Osteocyte (in vitro differentiated cells): ENCODE measurements around the gene EFCAB6. TPM values are rescaled to one million over a fixed set of nuclear protein-coding genes. Genes with fewer than 3 reads are reported as not detected.

Experiments
- DNase-seq: peaks from one replicate; pipeline ENCODE4 v3.0.0; 2021; ENCODE audit warnings: mixed read lengths; ENCODE audit not compliant: unreplicated experiment; ENCODE audit errors: extremely low spot score
- H3K27ac Mint-ChIP-seq: one replicate; pipeline ENCODE4 v1.8.0; 2021; ENCODE audit warnings: mild to moderate bottlenecking, mixed read lengths; ENCODE audit not compliant: unreplicated experiment
- H3K27me3 Mint-ChIP-seq: one replicate; pipeline ENCODE4 v1.8.0; 2021; ENCODE audit warnings: mixed read lengths; ENCODE audit not compliant: unreplicated experiment
- H3K36me3 Mint-ChIP-seq: one replicate; pipeline ENCODE4 v1.8.0; 2021; ENCODE audit warnings: mixed read lengths; ENCODE audit not compliant: unreplicated experiment
- H3K4me1 Mint-ChIP-seq: one replicate; pipeline ENCODE4 v1.8.0; 2021; ENCODE audit warnings: mixed read lengths; ENCODE audit not compliant: unreplicated experiment
- H3K4me3 Mint-ChIP-seq: one replicate; pipeline ENCODE4 v1.8.0; 2021; ENCODE audit warnings: mild to moderate bottlenecking, moderate library complexity, mixed read lengths; ENCODE audit not compliant: unreplicated experiment
- H3K9me3 Mint-ChIP-seq: one replicate; pipeline ENCODE4 v1.8.0; 2021; ENCODE audit warnings: mixed read lengths; ENCODE audit not compliant: unreplicated experiment
- total RNA-seq: library from RNA; stranded (reverse); gene quantifications from 2 replicates; pipeline ENCODE4 v1.2.1, GENCODE V29; 2021
- TF ChIP-seq, protein P1 (sequence below): fragments of 200-600 bp; sonication (generic); IDR thresholded peaks from 2 replicates; pipeline ENCODE4 v1.5.0; 2021; ENCODE audit warnings: antibody characterized with exemption, mild to moderate bottlenecking, moderate library complexity

The EFCAB6 gene
- total RNA-seq, 1 donor from 2014 or later, result 1.4 TPM

DNA sequence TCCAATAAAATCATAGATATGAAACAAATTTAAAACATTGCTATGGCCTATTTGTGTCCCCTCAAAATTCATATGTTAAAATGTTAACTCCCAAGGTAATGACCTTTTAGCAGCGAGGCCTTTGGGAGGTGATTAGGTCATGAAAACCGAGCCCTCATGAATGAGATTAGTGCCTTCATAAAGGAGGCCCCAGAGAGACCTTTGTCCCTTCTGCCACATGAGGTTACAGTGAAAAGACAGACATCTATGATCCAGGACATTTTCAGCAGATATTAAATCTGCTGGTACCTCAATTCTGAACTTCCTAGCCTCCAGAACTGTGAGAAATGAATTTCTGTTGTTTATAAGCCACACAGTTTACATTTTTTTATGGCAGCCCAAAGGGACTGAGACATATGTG, 228.6 kb downstream of the EFCAB6 start:
- Mint-ChIP-seq H3K36me3 (no peaks in the 10 kb centered on the region), H3K27me3 (no peaks in the 10 kb centered on the region), H3K4me3 (no peak overlapping the region), H3K27ac (no peak overlapping the region), H3K9me3 (peaks cover 32% of the 10 kb centered on the region), H3K4me1 (no peaks in the 10 kb centered on the region)
- DNase-seq, result no peak
- TF ChIP-seq, protein P1, sequence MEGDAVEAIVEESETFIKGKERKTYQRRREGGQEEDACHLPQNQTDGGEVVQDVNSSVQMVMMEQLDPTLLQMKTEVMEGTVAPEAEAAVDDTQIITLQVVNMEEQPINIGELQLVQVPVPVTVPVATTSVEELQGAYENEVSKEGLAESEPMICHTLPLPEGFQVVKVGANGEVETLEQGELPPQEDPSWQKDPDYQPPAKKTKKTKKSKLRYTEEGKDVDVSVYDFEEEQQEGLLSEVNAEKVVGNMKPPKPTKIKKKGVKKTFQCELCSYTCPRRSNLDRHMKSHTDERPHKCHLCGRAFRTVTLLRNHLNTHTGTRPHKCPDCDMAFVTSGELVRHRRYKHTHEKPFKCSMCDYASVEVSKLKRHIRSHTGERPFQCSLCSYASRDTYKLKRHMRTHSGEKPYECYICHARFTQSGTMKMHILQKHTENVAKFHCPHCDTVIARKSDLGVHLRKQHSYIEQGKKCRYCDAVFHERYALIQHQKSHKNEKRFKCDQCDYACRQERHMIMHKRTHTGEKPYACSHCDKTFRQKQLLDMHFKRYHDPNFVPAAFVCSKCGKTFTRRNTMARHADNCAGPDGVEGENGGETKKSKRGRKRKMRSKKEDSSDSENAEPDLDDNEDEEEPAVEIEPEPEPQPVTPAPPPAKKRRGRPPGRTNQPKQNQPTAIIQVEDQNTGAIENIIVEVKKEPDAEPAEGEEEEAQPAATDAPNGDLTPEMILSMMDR, result no peak

DNA sequence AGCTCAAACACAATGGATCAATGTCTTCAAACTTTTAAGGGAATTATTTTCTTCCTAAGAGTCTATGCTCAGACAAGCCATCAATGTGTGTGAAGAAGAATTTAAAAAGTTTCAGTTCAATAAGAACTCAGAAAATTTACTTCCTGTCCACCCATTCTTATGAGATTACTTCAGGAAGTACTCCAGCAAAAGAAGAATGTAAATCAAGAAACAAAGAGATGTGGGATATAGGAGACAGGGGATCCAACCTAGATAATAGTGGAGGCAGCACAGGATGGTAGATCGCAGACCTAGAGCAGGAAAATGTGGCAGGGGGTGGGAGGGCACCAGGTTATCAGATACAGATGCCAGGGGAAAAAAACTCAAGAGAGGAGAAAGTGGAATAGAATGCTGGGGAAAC, 229.7 kb downstream of the EFCAB6 start:
- Mint-ChIP-seq H3K4me1 (no peaks in the 10 kb centered on the region), H3K9me3 (peaks cover 26% of the 10 kb centered on the region), H3K27ac (no peak overlapping the region), H3K36me3 (no peaks in the 10 kb centered on the region), H3K4me3 (no peak overlapping the region), H3K27me3 (no peaks in the 10 kb centered on the region)
- DNase-seq, result no peak
- TF ChIP-seq, protein P1, result no peak

DNA sequence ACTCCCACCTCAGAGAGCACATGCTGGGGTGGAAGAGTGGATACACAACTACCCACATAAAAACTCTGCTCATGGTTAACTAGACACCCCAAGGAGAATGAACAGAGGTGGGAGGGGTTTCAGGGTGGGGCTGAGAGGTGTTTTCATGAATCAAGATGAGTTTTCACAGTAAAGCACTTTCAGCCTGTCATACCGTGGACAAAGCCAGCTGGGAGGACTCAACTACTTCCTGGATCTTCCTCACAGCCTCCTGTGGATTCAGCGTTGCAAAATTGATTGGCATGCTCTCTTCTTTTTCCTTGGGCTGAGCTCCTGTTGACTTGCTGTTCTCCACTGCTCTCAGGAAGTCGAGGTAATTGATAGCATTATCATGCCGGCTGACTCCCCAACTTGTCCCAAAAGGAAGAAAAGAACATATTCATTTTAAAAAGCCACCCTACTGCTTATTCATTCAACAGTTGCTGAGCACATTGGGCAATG, 231.8 kb downstream of the EFCAB6 start:
- no peak for DNase-seq
- H3K27me3 Mint-ChIP-seq, result peaks cover 5% of the 10 kb centered on the region
- H3K4me3 Mint-ChIP-seq, result no peak overlapping the region
- peaks cover 19% of the 10 kb centered on the region for H3K9me3 Mint-ChIP-seq
- no peaks in the 10 kb centered on the region for H3K4me1 Mint-ChIP-seq
- no peak overlapping the region for H3K27ac Mint-ChIP-seq
- TF ChIP-seq, protein P1, result no peak
- no peaks in the 10 kb centered on the region for H3K36me3 Mint-ChIP-seq

DNA sequence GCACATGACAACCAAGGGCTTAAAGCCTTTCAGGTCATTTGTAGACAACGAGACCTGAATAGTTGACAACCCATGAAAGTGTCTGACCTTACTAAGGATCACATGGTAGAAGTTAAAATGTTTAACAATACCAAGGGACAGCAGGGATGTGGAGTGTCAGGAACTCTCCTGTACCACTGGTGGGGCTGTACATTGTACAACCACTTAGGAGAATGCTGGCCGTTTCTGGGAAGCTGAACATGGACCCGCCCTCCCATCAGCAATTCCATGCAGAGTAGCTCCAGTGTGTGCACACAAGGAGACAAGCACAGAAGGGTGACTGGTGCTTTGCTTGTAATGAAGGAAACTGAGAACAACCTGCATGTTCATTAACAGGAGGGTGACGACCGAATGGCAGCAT, 237.4 kb downstream of the EFCAB6 start:
- DNase-seq, result no peak
- Mint-ChIP-seq H3K27me3 (peaks cover 31% of the 10 kb centered on the region), H3K36me3 (no peaks in the 10 kb centered on the region), H3K4me3 (no peak overlapping the region), H3K27ac (no peak overlapping the region), H3K9me3 (no peaks in the 10 kb centered on the region), H3K4me1 (no peaks in the 10 kb centered on the region)
- TF ChIP-seq, protein P1, result no peak

DNA sequence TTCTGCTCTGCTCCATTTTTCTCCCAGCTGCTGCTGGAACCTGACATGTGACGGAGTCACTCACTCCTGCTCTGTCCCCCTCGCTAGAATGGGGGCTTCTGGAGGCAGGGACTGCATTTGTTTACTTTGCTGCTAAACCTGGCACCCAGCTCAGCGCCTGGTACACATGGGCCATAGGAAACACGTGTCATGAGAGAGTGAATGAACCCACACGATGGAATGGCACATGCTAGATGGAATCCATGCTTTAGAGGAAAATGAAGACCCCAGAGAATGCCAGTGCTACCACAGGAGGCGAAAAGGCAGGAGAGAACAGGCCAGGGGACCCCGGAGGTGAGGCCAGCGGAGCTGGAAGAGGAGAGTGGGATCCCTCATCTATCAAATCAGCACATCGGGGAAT, 239.4 kb downstream of the EFCAB6 start:
- DNase-seq, result no peak
- Mint-ChIP-seq H3K27ac (no peak overlapping the region), H3K36me3 (no peaks in the 10 kb centered on the region), H3K4me1 (no peaks in the 10 kb centered on the region), H3K9me3 (no peaks in the 10 kb centered on the region), H3K27me3 (peaks cover 31% of the 10 kb centered on the region), H3K4me3 (no peak overlapping the region)
- TF ChIP-seq, protein P1, result no peak
